Breast epithelium (tissue), 4 donors: ENCODE results near the gene SH2B3. TPM values are rescaled to one million over a fixed set of nuclear protein-coding genes. Genes with fewer than 3 reads are reported as not detected.

ENCODE experiments used
- DNase-seq, 2 donors: peaks; one replicate each; pipeline ENCODE4 v3.0.0-alpha.2; 2019; ENCODE audit warnings: low spot score in 2 of 2
- H3K27ac ChIP-seq, 2 donors: fragments of 200-600 bp; sonication (generic) in 1 of 2; one replicate each; pipeline ENCODE4 v1.5.1; 2016 to 2019; ENCODE audit warnings: mild to moderate bottlenecking in 1 of 2
- H3K27me3 ChIP-seq, 2 donors: fragments of 200-600 bp; sonication (generic) in 1 of 2; one replicate each; pipeline versions ENCODE4 v1.5.1 to v1.6.0; 2017 to 2019; ENCODE audit warnings: control low read depth in 1 of 2, mild to moderate bottlenecking in 1 of 2
- H3K36me3 ChIP-seq: fragments of 200-600 bp; one replicate; pipeline ENCODE4 v1.5.1; 2019
- H3K4me1 ChIP-seq, 2 donors: fragments of 200-600 bp; sonication (generic); one replicate each; pipeline ENCODE4 v1.5.1; 2016 to 2019; ENCODE audit warnings: control low read depth in 1 of 2
- H3K4me3 ChIP-seq, 3 donors: fragments of 200-600 bp; sonication (generic); 1 replicate in 2 of 3; 2 replicates in 1 of 3; pipeline ENCODE4 v1.5.1; 2016 to 2019; ENCODE audit warnings: mild to moderate bottlenecking in 3 of 3, moderate library complexity in 2 of 3
- H3K9me3 ChIP-seq, 2 donors: fragments of 200-600 bp; sonication (generic) in 1 of 2; one replicate each; pipeline ENCODE4 v1.5.1; 2016 to 2019; ENCODE audit warnings: control low read depth in 1 of 2
- POLR2A ChIP-seq: fragments of 450-650 bp; IDR thresholded peaks from one replicate; pipeline ENCODE4 v1.6.1; 2016; ENCODE audit warnings: antibody characterized with exemption, mild to moderate bottlenecking, moderate library complexity
- POLR2AphosphoS5 ChIP-seq, 3 donors: sonication (generic); formaldehyde crosslinking; IDR thresholded peaks; one replicate each; pipeline ENCODE4 v1.6.1; 2017; ENCODE audit warnings: antibody characterized with exemption in 3 of 3
- intact Hi-C: fragments of 100-400 bp; cut with DNase I; formaldehyde crosslinking; loops from one replicate; pipeline ENCODE4 v1.15.1; 2023; ENCODE audit warnings: low total_unique reads
- total RNA-seq, 3 donors: library from RNA; depleted of rRNA; stranded (reverse); fragments of >200 nt; gene quantifications; one replicate each; pipeline ENCODE4 v1.1.0, GENCODE V29; 2016
- TF ChIP-seq, protein P1 (sequence below), 3 donors: fragments of 450-650 bp; IDR thresholded peaks; one replicate each; pipeline ENCODE4 v1.5.1; 2016 to 2017; ENCODE audit warnings: antibody characterized with exemption in 3 of 3, mild to moderate bottlenecking in 3 of 3, moderate library complexity in 3 of 3

SH2B3 gene
- total RNA-seq, 3 donors from 2014 or later, result 13.9 to 27.4 (median 17.4) TPM

DNA sequence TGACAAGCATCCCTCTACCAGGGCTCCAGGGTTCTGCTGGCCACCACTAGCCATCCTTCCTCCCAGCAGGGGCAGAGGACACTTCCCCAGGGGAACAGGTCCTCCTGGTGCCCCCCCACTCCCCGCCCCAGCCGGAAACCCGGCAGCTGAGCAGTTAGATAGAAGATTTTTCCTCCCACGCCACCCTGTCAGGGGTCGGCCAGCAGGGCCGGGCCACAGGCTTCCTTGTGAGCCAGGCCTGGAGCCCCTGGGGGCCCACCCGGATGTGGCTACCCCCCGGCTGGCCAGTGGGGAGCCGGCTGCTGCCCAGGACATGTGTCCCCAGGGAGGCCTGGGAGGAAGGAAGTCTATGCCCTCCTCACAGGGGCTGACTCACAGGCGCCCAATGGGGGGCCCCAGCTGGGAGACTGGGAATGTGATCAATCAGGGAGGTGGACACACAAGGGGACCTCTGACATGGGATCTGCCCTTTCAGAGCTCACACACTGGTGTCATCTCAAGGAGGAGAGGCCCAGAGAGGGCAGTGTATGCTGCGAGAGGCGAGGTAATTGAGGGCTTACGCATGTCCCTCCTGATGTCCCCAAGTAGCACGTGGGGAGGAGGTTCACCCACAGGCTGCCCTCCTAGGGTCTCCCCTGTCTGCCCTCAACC is 4.2 kb downstream of the SH2B3 start:
- Histone ChIP-seq H3K27ac (peak overlapping the region; percentile 83 to 89), H3K4me1 (peaks cover 11 to 19% of the 10 kb centered on the region in 2 donors), H3K36me3 (no peaks in the 10 kb centered on the region), H3K27me3 (no peaks in the 10 kb centered on the region), H3K9me3 (no peaks in the 10 kb centered on the region), H3K4me3 (peak overlapping the region in 2 of 3 donors; percentile 13 to 51)
- TF ChIP-seq POLR2AphosphoS5 (IDR thresholded peaks at IDR 0.05), result peak in 1 of 3 donors; percentile 24
- TF ChIP-seq, protein P1, sequence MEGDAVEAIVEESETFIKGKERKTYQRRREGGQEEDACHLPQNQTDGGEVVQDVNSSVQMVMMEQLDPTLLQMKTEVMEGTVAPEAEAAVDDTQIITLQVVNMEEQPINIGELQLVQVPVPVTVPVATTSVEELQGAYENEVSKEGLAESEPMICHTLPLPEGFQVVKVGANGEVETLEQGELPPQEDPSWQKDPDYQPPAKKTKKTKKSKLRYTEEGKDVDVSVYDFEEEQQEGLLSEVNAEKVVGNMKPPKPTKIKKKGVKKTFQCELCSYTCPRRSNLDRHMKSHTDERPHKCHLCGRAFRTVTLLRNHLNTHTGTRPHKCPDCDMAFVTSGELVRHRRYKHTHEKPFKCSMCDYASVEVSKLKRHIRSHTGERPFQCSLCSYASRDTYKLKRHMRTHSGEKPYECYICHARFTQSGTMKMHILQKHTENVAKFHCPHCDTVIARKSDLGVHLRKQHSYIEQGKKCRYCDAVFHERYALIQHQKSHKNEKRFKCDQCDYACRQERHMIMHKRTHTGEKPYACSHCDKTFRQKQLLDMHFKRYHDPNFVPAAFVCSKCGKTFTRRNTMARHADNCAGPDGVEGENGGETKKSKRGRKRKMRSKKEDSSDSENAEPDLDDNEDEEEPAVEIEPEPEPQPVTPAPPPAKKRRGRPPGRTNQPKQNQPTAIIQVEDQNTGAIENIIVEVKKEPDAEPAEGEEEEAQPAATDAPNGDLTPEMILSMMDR (IDR thresholded peaks at IDR 0.05), result no peak
- intact Hi-C loops, result no loop called here
- DNase-seq, result no peak

DNA sequence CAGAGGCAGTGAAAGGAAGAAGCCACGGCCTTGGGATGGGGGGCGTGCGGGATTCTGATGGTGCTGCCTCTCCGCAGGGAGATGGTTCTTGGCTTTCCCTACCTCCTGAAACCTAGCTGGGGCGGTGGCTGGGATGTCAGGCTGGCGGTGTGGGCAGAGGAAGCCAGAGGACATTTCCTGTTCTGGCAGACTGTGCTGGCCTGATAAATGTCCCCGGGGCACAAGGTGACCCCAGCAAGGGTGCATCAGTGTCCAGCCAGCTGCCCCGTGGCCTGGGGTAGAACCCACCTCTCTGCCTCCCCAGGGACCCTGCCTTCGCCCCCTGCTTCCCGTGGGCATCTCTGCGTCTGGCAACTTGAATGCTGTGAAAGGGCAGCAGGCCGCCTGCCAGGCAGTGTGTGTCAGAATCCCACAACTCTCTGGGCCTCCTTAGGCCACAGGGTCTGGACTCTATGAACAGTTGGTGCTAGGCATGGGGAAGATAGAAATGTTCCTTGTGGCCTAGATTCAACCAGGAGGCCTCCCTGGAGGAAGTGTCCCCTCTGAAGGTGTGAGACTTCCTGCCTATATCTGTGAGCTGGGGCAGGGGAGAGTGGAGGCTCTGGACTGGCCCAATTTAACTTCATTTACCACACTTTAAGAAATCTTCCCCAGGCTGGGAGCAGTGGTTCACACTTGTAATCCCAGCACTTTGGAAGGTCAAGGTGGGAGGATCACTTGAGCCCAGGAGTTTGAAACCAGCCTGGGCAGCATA is 4.9 kb downstream of the SH2B3 start:
- Histone ChIP-seq H3K36me3 (no peaks in the 10 kb centered on the region), H3K9me3 (no peaks in the 10 kb centered on the region), H3K4me3 (peak overlapping the region in 1 of 3 donors; percentile 51), H3K27ac (peak overlapping the region; percentile 83 to 89), H3K27me3 (no peaks in the 10 kb centered on the region), H3K4me1 (peaks cover 11 to 19% of the 10 kb centered on the region in 2 donors)
- TF ChIP-seq POLR2A (no peak), POLR2AphosphoS5 (IDR thresholded peaks at IDR 0.05) (no peak)
- TF ChIP-seq, protein P1 (IDR thresholded peaks at IDR 0.05), result no peak
- intact Hi-C loops, result no loop called here
- no peak for DNase-seq

DNA sequence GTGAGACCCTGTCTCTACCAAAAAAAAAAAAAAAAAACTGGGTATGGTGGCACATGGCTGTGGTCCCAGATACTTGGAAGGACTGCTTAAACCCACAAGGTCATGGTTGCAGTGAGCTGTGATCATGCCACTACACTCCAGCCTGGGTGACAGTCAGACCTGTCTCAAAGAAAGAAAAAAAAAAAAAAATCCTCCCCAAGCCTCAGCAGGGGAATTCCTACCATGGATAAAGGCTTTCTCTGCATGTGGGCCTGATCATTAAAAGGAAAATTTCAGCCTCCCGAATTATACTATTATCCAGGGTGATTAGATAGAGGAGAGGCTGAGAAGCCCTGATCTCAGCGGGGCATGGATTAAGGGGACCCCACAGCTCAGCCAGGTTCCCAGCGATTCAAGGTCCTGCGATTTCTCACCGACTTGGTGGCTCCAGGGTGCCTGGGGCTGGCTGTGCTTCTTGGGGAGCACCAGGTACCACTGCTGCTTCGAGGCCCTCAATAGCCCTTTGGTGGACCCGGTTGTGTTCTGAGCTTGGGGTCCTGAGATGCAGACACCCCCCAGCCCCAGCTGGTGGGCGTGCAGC is 5.6 kb downstream of the SH2B3 start:
- H3K36me3 ChIP-seq, result no peaks in the 10 kb centered on the region
- intact Hi-C loops, result no loop called here
- TF ChIP-seq, protein P1 (IDR thresholded peaks at IDR 0.05), result no peak
- TF ChIP-seq POLR2A, result no peak
- no peak for TF ChIP-seq POLR2AphosphoS5 (IDR thresholded peaks at IDR 0.05)
- H3K27me3 ChIP-seq, result no peaks in the 10 kb centered on the region
- H3K27ac ChIP-seq, result peak overlapping the region; percentile 71 to 83
- no peaks in the 10 kb centered on the region for H3K9me3 ChIP-seq
- H3K4me1 ChIP-seq, result peaks cover 11 to 19% of the 10 kb centered on the region in 2 donors
- no peak overlapping the region for H3K4me3 ChIP-seq
- DNase-seq, result no peak

DNA sequence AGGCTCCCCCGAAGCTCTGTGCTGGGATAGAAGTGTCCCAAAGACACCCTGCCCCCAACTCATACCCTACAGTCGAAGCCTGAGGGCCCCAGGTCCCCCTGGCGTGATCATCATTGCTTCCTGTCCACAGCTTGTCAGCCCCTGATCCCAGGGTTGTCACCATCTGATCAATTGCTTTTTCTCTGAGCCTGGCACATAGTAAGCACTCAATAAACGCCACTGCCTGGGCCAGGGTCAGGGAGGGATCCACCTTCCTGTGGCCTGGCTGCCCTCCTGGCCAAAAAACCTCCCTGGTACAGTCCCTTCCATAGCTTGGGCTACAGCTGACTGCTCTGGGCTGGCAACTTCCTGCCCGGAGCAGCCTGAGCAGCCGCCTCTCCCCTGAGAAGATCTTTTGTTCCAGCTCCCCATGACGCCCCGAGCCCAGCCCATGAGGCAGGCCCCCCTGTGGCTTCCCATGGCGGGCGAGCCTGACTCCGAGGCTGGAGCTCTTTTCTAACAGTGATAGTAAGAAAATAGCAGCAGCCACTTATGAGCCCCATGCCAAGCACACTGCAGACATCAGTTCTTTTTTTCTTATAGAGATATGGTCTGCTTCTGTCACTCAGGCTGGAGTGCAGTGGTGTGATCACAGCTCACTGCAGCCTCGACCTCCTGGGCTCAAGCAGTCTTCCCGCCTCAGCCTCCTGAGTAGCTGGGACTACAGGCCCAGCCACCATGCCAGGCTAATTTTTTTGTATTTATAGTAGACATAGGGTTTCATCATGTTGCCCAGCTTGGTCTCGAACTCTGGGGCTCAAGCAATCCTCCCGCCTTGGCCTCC is 6.5 kb downstream of the SH2B3 start:
- no peak overlapping the region for H3K4me3 ChIP-seq
- no peak for TF ChIP-seq POLR2A
- TF ChIP-seq, protein P1 (IDR thresholded peaks at IDR 0.05), result no peak
- no peak for TF ChIP-seq POLR2AphosphoS5 (IDR thresholded peaks at IDR 0.05)
- H3K27me3 ChIP-seq, result no peaks in the 10 kb centered on the region
- no peaks in the 10 kb centered on the region for H3K9me3 ChIP-seq
- no peak for DNase-seq
- H3K27ac ChIP-seq, result peak overlapping the region; percentile 50 to 71
- H3K36me3 ChIP-seq, result no peaks in the 10 kb centered on the region
- intact Hi-C loops, result no loop called here
- peaks cover 11 to 19% of the 10 kb centered on the region in 2 donors for H3K4me1 ChIP-seq
